ENCODE data around the gene PYGO1. TPM values are rescaled to one million over a fixed set of nuclear protein-coding genes. Genes with fewer than 3 reads are reported as not detected.
"Not testable (repeated sequence)": the region's sequence is repeated elsewhere in the genome, so short reads cannot be mapped to it uniquely, and the experiment has no call there.

The PYGO1 gene, protein sequence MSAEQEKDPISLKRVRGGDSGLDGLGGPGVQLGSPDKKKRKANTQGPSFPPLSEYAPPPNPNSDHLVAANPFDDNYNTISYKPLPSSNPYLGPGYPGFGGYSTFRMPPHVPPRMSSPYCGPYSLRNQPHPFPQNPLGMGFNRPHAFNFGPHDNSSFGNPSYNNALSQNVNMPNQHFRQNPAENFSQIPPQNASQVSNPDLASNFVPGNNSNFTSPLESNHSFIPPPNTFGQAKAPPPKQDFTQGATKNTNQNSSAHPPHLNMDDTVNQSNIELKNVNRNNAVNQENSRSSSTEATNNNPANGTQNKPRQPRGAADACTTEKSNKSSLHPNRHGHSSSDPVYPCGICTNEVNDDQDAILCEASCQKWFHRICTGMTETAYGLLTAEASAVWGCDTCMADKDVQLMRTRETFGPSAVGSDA
- 1.8 TPM for total RNA-seq

DNA sequence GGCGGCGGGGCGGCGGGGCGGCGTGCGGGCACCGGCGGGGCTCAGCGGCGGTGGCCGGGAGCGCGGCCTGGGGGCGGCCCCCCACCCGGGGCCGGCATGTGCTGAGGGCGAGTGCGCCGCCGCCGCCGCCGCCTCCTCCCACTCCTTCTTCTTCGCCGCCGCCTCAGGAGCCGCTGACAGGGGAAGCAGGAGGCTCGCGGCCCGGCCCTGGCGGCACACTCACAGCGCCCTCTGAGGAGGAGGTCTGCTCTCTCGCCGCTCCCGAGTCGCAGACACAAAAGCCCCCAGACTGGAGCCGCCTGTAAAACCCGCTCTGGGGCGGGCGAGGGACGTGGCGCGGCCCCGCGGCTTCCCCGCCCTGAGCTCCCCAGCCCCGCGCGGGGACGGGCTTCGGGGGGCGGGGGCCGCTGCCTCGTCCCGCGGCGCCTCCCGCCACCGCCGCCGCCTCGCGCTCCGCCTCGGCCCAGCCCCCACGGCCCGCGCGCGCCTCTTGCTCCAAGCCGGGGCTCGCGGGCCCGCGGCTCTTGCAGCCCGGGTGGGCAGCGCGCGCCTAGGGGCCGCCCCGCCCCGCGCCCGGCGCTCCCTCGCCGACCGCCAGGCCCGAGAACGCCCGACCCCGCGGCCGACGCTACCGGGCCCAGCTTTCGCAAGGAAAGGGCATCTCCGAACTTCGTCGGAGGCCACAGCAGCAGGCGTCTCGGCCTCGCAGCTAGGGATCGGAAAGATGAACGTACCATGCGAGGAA lies at the start of gene PYGO1:
PYGO1 (minus strand) TSS at position 276 of the 745 bp plus-strand sequence. CDS start 462 bp downstream, outside the sequence.
- ATAC-seq = peak; percentile 54

DNA sequence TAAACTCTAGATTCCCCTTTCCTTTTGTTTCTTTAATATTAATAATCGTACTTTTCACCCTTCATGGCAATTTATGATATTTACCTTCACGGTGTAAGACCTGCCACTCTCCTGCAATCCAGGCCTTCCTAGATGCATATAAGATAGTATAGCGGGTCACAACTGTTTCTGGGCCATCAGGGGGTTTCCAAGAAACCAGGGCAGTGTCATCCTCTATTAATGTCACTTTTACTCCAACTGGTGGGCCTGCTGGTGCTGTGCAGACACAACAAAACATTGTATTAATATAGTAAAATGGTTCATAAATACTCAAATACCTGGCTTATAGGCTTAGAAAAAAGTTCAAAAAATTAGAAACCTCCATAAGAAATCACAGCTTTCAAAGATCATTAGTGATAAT lies 48.9 kb upstream of the PYGO1 start:
- no peak for ATAC-seq

DNA sequence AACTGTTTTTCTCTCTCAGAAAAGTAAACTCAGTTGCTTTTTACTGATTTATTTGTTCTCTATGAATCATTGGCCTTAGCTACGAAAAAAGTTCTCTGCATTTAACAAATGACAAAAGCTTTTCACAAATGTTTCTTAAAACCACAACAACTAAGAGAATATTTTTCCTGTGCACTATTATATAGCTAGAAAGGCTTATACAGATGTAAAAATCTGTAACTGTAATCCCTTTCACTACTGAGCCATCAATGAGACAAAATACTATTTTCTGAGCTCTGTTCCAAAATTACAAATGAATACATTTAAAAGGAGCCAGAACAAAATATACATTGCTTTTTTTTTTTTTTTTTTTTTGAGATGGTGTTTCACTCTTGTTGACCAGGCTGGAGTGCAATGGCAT lies 45.6 kb upstream of the PYGO1 start:
- no peak for ATAC-seq

DNA sequence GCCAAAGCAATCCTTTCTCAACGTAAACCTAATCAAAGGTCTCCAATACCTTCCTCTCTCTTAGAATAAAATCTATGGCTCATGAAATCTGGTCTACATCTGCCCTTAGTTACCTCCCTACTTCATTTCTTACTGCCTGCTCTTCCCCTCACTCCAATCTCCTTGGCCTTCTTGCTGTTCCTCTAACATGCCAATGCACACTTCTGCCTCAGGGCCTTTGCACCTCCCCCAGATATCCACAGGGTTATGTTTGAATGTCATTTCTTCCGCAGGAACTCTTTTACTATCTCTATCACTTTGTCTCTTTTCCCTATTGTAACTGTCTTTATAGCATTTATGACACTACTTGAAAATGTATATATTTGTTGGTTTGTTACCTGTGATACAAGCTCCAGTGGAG lies 44.3 kb upstream of the PYGO1 start:
- no peak for ATAC-seq

DNA sequence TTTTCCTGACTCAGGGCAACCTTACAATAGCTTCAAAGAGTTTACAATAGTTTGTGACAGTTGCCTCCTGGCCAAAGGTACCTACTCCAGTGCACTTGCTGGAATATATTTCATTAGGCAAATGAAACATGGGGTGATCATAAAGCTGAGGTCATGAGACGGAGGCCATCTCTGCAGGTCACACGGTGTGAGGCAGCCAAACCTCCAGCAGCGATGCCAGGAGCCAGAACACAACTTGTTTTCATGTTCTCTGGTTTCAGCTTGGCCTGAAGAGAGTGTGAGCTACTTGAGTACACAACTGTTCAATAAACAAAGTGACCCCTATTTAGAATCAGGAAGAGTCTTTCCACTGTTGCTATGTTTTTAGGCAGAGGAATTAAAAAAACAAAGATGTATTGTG lies 42.7 kb upstream of the PYGO1 start:
- ATAC-seq = no peak

DNA sequence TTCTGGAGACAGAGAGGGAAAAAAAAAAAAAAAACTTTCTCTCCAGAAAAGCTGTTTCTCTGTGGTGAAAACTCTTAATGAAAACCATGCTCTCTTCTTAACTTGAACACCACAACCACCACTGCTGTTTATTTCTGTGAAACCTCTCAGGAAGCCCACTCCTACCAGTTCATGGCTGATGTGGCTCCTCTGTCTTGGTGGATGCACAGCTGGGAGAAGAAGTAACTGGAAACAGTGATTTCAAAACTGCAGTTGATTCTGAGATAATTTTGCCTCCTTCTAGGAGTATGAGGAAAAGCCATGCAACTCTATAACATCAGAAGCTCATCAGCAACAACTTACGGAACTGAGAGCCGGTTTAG lies 40.2 kb upstream of the PYGO1 start:
- ATAC-seq = no peak

DNA sequence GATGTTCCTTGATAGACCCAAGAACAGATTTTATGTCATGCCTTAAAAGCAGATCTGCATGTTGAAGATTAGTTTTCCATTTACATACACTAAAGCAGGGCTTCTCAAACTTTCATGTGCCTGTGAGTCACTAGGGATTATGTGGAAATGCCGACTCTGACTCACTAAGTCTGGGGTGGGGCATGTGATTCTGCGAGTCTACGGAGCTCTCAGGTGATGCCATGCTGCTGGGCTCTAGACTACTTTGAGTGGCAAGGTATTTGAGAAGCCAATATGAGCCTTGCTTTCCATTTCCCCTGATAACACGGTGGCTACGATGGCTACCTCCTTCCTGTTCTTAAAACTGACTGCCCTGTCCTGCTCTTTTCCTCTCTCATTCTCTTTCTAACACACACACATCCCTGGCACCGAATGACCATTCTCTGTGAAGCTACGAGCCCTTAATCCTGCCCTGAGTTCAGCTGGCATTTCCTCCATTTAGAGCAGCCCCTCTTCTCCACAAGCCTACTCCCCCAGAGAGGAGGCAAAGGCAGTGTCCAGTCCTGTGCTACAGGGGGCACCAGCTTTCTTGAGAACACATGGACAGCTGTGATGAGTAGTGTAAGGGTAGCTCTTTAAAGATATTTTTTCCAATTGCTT lies 39.7 kb upstream of the PYGO1 start:
- ATAC-seq = peak; percentile 100

DNA sequence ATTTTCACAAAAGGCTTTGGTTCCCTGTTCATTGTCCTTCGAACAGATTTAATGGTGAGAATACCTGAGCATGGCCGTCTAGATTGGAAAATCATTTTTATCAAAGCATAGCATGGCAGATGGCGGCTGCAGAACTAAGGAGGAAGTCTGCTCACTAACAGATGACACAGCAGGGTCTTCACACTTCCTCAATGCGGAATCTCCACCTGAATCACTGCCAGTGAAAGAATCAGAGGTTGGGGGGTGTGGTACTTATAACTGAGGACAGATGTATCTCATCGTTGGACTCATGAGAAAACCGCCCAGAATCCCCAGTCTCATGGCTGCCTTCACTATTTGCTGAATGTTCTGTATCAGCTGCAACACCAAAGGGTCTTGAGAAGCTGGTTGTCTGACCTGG lies 31.6 kb upstream of the PYGO1 start:
- no peak for ATAC-seq

DNA sequence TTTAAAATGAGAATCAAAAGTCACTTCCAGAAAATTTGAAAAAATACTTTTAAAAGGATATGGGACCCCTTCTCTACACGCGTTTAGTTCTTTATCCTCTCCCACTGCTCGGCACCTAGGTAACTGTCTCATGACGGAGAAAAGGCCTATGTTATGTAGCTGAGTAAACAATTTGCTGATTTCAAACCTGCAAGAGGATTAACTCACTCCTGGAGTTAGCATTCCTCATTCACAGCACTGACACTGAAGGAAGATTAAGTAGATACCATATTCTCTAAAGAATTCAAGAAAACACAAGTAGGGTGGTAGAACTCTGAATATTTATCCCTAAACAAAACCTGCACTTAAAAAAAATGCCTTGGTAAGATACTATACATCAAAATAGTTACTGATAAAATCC lies 30.2 kb upstream of the PYGO1 start:
- no peak for ATAC-seq

DNA sequence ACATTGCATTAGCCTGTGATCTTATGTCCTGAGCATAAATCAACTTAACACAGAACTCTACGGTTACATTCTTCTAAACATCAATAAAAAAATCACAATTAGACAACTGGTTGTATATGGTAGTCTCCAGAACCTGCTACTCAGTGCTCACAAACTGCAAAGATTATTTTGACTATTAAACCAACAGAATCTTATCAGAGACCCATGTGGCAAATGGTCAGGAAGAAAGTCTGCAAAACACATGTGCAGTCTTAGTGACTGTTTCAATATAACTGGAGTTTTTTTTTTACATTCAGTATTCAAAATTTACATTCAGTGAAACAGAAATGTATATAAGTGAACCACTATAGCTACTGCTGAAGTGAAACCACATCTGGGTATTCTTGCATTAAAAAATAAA lies 27.3 kb upstream of the PYGO1 start:
- ATAC-seq = no peak

DNA sequence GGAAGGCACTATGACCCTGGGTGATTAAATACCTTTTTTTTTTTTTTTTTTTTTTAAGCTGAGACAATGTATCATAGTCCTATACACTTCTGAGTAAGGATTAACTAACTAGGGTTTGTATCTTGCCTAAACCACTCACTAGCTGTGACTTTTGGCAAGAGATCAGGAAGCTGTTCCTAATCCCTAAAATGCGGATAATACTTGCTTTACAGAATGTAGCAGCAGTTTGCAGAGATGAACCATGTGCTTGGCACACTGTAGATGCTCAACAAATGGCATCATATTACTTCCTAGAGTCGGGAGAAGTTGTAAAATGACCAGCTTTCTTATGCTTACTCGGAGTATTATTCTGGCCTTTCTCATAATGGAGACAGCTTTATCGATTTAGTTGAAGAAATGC lies 25.6 kb upstream of the PYGO1 start:
- no peak for ATAC-seq

DNA sequence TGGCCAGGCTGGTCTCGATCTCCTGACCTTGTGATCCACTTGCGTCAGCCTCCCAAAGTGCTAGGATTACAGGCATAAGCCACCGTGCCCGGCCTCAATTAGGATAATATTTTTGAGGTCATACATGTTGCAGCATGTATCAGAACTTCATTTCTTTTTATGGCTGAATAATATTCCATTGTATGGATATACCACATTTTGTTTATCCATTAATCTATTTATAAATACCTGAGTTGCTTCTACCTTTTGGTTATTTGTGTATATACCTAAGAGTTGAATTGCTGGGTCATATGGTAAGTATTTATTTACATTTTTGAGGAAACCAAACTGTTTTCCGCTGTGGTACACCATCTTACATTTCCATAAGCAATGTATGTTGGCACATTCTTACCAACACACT lies 18.1 kb upstream of the PYGO1 start:
- ATAC-seq = no peak

DNA sequence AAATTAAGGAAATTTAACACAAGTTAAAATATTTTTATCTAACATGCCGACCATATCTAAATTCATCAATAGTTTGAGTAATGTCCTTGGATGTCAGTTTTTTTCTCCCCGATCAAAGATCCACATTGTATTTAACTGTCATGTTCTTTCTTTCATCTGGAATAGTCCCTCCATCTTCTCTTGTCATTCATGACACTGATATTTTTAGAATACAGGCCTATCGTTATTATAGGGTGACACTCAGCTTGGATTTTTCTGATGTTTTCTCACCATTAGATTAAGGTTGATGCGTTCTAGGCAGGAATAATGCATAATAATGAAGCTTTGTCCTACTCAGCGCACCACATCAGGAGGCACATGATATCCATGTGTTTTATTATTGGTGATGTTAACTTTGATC lies 13.2 kb upstream of the PYGO1 start:
- ATAC-seq = no peak

DNA sequence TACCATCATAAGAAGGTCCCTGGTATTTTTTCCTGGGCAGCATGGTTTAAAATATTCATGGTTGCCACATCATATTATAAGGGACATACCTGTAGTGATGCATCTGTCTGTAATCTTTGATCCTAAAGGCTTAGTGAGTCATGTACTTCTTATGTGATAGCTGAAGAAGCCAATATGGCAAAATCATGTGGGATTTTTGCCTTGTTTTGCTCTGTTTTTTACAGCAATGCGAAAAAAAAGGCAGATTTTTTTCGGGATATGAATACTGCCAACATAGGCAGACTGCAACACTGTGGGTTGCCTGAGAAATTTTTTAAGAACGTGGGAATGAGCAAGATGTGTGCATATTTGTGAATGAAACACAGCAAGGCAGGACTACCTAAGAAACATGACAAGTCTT lies 11.3 kb upstream of the PYGO1 start:
- ATAC-seq = no peak

DNA sequence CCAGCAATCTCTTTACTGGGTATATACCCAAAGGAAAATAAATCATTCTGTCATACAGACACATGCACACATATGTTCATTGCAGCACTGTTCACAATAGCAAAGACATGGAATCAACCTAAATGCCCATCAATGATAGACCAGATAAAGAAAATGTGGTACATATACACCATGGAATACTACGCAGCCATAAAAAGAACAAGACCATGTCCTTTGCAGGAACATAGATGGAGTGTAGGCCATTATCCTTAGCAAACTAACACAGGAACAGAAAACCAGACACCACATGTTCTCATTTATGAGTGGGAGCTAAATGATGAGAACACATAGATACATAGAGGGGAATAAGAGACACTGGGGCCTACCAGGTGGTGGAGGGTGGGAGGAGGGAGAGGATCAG lies 4.9 kb upstream of the PYGO1 start:
- not testable (repeated sequence) for ATAC-seq

DNA sequence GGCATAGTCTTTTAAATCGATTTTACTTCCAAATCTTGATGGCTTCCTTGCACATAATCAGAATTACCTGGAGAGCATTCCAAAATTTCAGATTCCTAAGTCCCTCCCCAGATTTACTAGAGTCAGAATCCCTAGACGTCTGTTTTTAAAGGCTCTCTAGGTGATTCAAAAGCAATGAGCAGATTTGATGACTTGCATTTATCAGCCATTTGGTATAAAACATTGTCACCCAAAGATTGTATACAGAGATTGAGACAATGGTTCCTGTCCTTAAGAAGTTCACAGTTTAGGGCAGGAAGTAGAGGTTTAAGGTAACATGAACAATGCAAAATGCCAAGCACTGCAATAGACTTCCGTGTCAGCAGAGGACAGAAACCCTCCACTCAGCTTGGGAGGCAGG lies 2.6 kb upstream of the PYGO1 start:
- no peak for ATAC-seq

DNA sequence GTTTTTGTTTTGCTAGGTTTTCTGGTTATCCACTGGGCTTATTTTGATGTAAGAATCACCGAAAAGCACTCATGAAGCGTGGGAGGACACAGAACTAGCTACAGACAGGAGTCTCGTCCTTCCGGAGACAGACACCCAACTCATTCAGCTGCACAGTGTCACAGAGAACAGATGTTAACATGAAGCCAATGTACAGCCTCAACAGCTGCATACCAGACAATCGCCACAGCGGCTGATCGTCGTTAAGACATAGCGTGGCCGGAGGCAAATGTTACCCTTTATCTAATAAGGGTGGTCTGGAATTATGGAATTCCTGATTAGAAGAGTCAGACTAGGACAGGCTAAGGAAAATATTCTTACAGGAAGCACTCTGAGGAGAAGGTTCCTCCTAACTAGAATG lies 1.1 kb upstream of the PYGO1 start:
- ATAC-seq = no peak

DNA sequence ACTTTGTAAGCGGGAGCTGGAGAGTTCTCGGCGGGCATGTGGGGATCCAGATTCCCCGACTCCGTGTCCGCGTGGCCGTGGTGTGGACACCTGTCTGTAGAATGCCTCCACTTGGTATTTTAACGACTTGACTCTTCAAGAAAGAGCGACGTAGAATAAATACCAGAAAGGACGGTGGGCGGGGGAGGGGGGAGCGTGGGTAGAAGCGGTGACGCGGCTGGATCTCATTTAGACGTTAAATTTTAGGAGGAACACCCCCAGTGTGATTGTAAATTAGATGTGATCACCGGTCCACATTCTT lies 620 bp upstream of the PYGO1 start:
- no peak for ATAC-seq

DNA sequence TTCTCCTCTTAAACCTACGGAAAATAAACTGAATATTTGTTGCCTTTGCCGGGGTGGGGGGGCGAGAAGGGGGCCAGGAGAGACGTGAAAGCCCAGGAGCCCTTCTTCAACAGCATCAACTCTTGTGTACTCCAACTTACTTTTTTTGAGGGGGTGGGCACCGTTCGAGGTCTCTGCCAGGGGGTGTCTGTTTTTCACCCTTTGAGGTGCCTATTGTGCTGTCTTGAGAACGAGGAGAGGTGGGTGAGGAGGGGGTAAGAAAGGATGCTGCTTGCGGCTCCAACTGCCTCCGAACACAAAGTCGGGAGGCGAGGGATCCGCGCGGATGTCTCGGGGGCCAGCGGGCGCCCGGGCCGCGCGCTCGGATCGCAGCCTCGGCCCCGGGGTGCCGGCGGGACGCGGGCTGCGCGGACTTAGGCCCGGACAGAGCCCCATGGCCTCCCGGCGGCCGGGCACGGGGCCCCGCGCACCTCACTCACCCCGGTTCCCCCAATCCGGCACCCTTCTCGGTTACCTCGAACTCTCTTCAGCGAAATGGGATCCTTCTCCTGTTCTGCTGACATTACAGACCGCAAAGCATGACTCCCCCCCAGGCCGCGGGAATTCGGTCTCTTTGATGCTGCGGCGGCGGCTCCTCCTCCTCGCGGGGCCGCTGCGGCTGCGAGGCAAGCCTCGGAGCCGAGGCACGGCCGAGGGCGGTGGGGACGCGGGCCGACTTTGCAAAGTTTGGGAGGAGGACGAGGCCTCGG lies 650 bp downstream of the PYGO1 start:
- ATAC-seq = peak; percentile 22

DNA sequence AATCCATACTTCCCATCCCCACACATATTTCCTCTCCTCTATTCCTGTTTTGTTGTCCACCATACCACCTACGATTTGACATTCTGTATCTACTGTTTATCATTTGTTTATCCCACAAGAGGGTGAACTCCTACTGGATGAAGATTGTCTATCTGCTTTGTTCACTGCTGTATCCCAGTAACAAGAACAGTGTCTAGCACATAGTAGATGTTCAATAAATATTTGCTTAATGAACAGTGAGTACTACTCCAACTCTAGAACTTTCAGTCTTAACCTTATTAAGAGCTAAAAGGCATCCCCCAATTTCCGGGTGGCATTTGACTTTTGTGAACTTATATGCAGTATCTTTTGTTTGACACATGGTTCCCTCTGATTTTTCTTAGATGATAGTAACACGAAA lies 1.3 kb downstream of the PYGO1 start:
- ATAC-seq = no peak

DNA sequence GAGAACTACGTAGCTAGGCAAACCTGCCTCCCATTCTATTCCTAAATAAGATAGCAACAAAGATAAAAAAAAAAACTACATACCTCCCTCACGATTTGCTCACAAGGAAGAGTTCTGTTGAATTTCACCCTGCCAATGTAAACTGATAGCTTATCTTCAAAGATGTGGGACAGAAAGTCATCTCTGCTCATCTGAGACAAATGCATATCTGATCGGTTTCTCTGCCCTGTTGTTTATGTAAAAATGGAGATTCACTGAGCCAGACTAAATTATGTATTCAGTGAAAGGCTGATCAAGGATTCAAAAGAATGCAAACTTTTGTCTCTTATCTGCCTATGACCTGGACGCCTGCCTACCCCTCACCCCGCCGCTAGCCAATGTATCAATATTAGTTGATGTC lies 11.2 kb downstream of the PYGO1 start:
- no peak for ATAC-seq

DNA sequence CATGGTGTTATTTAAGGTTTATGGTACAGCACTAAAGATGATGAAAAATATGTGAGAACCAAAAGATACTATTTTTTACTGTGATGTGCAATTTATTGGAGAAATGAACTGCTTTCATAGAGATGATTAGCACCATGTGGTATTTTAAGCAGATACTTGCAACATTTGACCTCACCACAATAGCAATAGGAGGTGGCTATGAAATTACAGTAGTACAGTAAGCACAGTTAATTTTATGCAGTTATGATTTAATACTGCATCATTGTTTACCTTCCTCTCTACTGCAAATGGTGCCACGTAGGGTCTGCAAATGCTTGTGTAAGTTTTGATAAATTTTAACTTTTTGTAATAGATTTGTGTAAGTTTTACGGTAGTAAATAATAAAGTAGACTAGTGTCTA lies 14.0 kb downstream of the PYGO1 start:
- ATAC-seq = no peak

DNA sequence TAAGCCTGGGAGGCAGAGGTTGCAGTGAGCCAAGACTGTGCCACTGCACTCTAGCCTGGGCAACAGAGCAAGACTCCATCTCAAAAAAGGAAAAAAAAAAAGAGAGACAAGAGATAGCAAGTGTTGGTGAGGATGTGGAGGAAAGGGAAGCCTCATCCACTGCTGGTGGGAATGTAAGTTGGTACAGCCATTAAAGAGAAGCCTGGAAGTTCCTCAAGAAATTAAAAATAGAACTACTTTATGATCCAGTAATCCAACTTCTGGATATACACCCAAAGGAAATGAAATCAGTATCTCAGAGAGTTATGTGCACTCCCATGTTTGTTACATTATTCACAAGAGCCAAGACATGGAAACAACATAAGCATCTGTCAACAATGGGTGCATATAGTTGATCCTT lies 14.9 kb downstream of the PYGO1 start:
- ATAC-seq = no peak

All from esophagus mucosa (tissue), 1 donor.